Measurements from ENCODE around the gene PCSK1N.

PCSK1N gene

DNA sequence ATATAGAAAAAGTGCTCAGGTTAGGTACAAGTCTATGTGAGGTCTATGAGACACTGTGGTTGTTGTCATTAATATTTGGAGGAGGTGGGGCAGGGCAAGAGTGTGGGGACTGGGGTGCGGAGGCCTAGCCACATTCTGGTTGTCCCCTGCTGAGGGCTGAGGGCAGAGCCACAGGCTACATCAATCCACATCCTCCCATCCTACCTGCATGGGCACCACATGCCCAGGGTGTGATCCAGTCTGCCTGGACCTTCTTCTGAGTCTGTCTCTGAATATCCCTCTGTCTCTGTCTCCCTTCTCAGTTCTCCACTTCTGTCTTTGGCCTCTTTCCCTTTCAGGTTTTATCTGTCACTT, 50.2 kb downstream of the PCSK1N start:
- no peaks in the 10 kb centered on the region for H3K27me3 ChIP-seq (ENCODE audit: insufficient read depth, low read length, poor library complexity, severe bottlenecking)
- no peaks in the 10 kb centered on the region for H3K79me2 ChIP-seq (ENCODE audit: insufficient read depth, low read length)
- no peaks in the 10 kb centered on the region for H4K20me1 ChIP-seq (ENCODE audit: insufficient read depth, low read length, poor library complexity, severe bottlenecking)
- no peaks in the 10 kb centered on the region for H3K4me1 ChIP-seq (ENCODE audit: insufficient read depth, low read length, poor library complexity, severe bottlenecking)
- H3F3A ChIP-seq (ENCODE audit: low read depth), result no peaks in the 10 kb centered on the region
- no peak for TF ChIP-seq EZH2phosphoT487 (IDR thresholded peaks at IDR 0.05; ENCODE audit: borderline replicate concordance)
- TF ChIP-seq, protein P1, sequence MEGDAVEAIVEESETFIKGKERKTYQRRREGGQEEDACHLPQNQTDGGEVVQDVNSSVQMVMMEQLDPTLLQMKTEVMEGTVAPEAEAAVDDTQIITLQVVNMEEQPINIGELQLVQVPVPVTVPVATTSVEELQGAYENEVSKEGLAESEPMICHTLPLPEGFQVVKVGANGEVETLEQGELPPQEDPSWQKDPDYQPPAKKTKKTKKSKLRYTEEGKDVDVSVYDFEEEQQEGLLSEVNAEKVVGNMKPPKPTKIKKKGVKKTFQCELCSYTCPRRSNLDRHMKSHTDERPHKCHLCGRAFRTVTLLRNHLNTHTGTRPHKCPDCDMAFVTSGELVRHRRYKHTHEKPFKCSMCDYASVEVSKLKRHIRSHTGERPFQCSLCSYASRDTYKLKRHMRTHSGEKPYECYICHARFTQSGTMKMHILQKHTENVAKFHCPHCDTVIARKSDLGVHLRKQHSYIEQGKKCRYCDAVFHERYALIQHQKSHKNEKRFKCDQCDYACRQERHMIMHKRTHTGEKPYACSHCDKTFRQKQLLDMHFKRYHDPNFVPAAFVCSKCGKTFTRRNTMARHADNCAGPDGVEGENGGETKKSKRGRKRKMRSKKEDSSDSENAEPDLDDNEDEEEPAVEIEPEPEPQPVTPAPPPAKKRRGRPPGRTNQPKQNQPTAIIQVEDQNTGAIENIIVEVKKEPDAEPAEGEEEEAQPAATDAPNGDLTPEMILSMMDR (conservative IDR thresholded peaks at IDR 0.05; ENCODE audit: low read length), result no peak
- H3K9me3 ChIP-seq (ENCODE audit: insufficient read depth, low read depth, low read length), result no peaks in the 10 kb centered on the region
- no peak overlapping the region for H3K4me3 ChIP-seq (ENCODE audit: low read length, poor library complexity, severe bottlenecking)
- H3K9me2 ChIP-seq (replicated peaks; ENCODE audit: low read depth, low read length), result no peaks in the 10 kb centered on the region
- H2AFZ ChIP-seq (ENCODE audit: low read length), result no peak overlapping the region
- H3K36me3 ChIP-seq (ENCODE audit: insufficient read depth, low read length), result no peaks in the 10 kb centered on the region
- no peak overlapping the region for H3K9ac ChIP-seq (ENCODE audit: low read depth, low read length, poor library complexity, severe bottlenecking)
- H3K4me2 ChIP-seq (ENCODE audit: low read depth, low read length, poor library complexity, severe bottlenecking), result no peak overlapping the region

DNA sequence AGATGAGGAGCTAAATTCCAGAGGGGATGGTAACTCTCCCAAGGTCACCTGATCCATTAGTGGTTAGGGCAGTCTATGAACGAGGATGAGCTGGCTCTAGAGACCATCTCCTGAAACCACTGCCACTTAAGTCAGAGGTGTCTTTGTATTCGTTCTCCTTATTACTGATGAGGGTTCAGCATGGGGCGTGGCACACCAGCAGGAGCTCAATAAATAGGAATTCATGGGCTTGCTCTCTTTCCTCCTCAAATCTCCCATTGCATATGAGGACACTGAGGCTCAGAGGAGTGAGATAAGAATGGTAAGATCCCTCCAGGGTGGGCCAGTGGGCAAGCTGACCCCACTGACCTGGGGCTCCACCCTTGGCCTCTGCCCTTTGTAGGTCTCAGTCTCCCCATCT, 50.7 kb downstream of the PCSK1N start:
- Histone ChIP-seq H3K4me1 (ENCODE audit: insufficient read depth, low read length, poor library complexity, severe bottlenecking) (no peaks in the 10 kb centered on the region), H3K36me3 (ENCODE audit: insufficient read depth, low read length) (no peaks in the 10 kb centered on the region), H3K4me3 (ENCODE audit: low read length, poor library complexity, severe bottlenecking) (no peak overlapping the region), H2AFZ (ENCODE audit: low read length) (no peak overlapping the region), H3K9me2 (replicated peaks; ENCODE audit: low read depth, low read length) (no peaks in the 10 kb centered on the region), H3K79me2 (ENCODE audit: insufficient read depth, low read length) (no peaks in the 10 kb centered on the region), H3K9ac (ENCODE audit: low read depth, low read length, poor library complexity, severe bottlenecking) (no peak overlapping the region), H3F3A (ENCODE audit: low read depth) (no peaks in the 10 kb centered on the region), H3K9me3 (ENCODE audit: insufficient read depth, low read depth, low read length) (no peaks in the 10 kb centered on the region), H4K20me1 (ENCODE audit: insufficient read depth, low read length, poor library complexity, severe bottlenecking) (no peaks in the 10 kb centered on the region), H3K4me2 (ENCODE audit: low read depth, low read length, poor library complexity, severe bottlenecking) (no peak overlapping the region), H3K27me3 (ENCODE audit: insufficient read depth, low read length, poor library complexity, severe bottlenecking) (no peaks in the 10 kb centered on the region)
- TF ChIP-seq EZH2phosphoT487 (IDR thresholded peaks at IDR 0.05; ENCODE audit: borderline replicate concordance), result no peak
- TF ChIP-seq, protein P1 (conservative IDR thresholded peaks at IDR 0.05; ENCODE audit: low read length), result no peak

DNA sequence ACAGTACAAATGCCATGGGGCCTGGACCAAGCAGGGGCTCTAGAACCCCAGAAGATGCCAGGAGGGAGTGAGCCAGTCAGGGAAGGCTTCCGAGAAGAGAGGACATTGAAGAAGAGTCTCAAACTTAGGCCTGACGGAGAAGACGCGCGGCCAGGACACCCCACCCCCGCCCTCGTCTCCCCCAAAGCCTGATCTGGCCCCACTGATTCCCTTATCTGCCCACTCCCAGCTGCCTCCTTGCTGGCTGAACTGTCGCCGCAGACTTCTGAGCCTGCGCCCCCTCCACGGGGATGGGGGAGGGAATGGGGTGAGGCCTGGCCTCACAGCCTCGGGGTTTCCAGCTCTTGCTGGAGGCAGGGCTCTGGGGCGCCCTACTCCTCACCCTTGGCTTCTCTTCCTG, 52.6 kb downstream of the PCSK1N start:
- no peak overlapping the region for H3K4me3 ChIP-seq (ENCODE audit: low read length, poor library complexity, severe bottlenecking)
- H3K9ac ChIP-seq (ENCODE audit: low read depth, low read length, poor library complexity, severe bottlenecking), result no peak overlapping the region
- no peaks in the 10 kb centered on the region for H3K9me3 ChIP-seq (ENCODE audit: insufficient read depth, low read depth, low read length)
- H4K20me1 ChIP-seq (ENCODE audit: insufficient read depth, low read length, poor library complexity, severe bottlenecking), result no peaks in the 10 kb centered on the region
- no peaks in the 10 kb centered on the region for H3K36me3 ChIP-seq (ENCODE audit: insufficient read depth, low read length)
- H3K9me2 ChIP-seq (replicated peaks; ENCODE audit: low read depth, low read length), result no peaks in the 10 kb centered on the region
- H2AFZ ChIP-seq (ENCODE audit: low read length), result no peak overlapping the region
- no peak for TF ChIP-seq EZH2phosphoT487 (IDR thresholded peaks at IDR 0.05; ENCODE audit: borderline replicate concordance)
- TF ChIP-seq, protein P1 (conservative IDR thresholded peaks at IDR 0.05; ENCODE audit: low read length), result no peak
- no peak overlapping the region for H3K4me2 ChIP-seq (ENCODE audit: low read depth, low read length, poor library complexity, severe bottlenecking)
- H3K4me1 ChIP-seq (ENCODE audit: insufficient read depth, low read length, poor library complexity, severe bottlenecking), result no peaks in the 10 kb centered on the region
- H3F3A ChIP-seq (ENCODE audit: low read depth), result no peaks in the 10 kb centered on the region
- no peaks in the 10 kb centered on the region for H3K27me3 ChIP-seq (ENCODE audit: insufficient read depth, low read length, poor library complexity, severe bottlenecking)
- H3K79me2 ChIP-seq (ENCODE audit: insufficient read depth, low read length), result no peaks in the 10 kb centered on the region

All from Loucy (cell line).